ENCODE data around the gene ARHGAP32.

DNA sequence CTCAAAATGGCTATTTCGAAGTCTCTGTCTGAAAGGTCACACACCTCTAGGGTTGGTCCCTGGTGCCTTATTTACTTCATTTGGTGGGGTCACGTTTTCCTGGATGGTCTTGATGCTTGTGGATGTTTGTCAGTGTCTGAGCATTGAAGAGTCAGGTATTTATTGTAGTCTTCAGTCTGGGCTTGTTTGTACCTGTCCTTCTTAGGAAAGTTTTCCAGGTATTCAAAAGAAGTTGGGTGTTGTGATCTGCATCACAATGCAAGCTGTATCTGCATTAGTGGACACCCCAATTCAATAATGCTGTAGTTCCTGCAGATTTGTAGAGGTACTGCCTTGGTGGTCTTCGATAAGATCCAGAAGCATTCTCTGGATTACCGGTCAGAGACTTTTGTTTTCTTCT, 186.0 kb downstream of the ARHGAP32 start:
- TF ChIP-seq EZH2 (IDR thresholded peaks at IDR 0.05; ENCODE audit: insufficient read depth, poor library complexity, severe bottlenecking) = no peak
- TF ChIP-seq EZH2phosphoT487 (IDR thresholded peaks at IDR 0.05; ENCODE audit: insufficient read depth, low read depth) = no peak
